ENCODE measurements around the gene TNFSF9. TPM values are rescaled to one million over a fixed set of nuclear protein-coding genes. Genes with fewer than 3 reads are reported as not detected.

TNFSF9 gene
- total and polyA plus RNA-seq, 2 donors = 0.52 to 2.9 TPM

- Histone ChIP-seq H3K4me1 (ENCODE audit: control insufficient read depth in 2 of 2, insufficient read depth in 2 of 2, low read length in 2 of 2) (no peaks in the 10 kb centered on the region), H3K27ac (ENCODE audit: low read depth in 1 of 2, low read length in 1 of 2) (no peak overlapping the region), H3K9me3 (ENCODE audit: control insufficient read depth in 2 of 2, insufficient read depth in 1 of 2, low read length in 1 of 2) (peaks cover 0 to 4% of the 10 kb centered on the region in 2 donors), H3K27me3 (ENCODE audit: control insufficient read depth in 2 of 2, insufficient read depth in 1 of 2, low read length in 1 of 2) (no peaks in the 10 kb centered on the region), H3K4me3 (ENCODE audit: low read length in 2 of 2) (no peak overlapping the region), H3K36me3 (ENCODE audit: control insufficient read depth in 2 of 2, insufficient read depth in 2 of 2, low read length in 1 of 2) (no peaks in the 10 kb centered on the region)
- no peak for DNase-seq (ENCODE audit: low read depth in 6 of 9, low spot score in 9 of 9)
- 92% methylated on average over 4 of the region's 4 CpGs for WGBS
Measured at GRCh38 chr19:6491802-6492592, 38.8 kb upstream of the TNFSF9 start.

- H3K4me1 ChIP-seq (ENCODE audit: control insufficient read depth in 2 of 2, insufficient read depth in 2 of 2, low read length in 2 of 2) = peaks cover 0 to 3% of the 10 kb centered on the region in 2 donors
- no peaks in the 10 kb centered on the region for H3K36me3 ChIP-seq (ENCODE audit: control insufficient read depth in 2 of 2, insufficient read depth in 2 of 2, low read length in 1 of 2)
- 96% methylated on average over 8 of the region's 8 CpGs for WGBS
- peaks cover 0 to 10% of the 10 kb centered on the region in 2 donors for H3K27me3 ChIP-seq (ENCODE audit: control insufficient read depth in 2 of 2, insufficient read depth in 1 of 2, low read length in 1 of 2)
- no peak for DNase-seq (ENCODE audit: low read depth in 6 of 9, low spot score in 9 of 9)
- no peak overlapping the region for H3K4me3 ChIP-seq (ENCODE audit: low read length in 2 of 2)
- no peak overlapping the region for H3K27ac ChIP-seq (ENCODE audit: low read depth in 1 of 2, low read length in 1 of 2)
- peaks cover 0 to 4% of the 10 kb centered on the region in 2 donors for H3K9me3 ChIP-seq (ENCODE audit: control insufficient read depth in 2 of 2, insufficient read depth in 1 of 2, low read length in 1 of 2)
Measured at GRCh38 chr19:6494438-6495036, 36.3 kb upstream of the TNFSF9 start.

GRCh38 chr19:6495947-6496346 is 34.9 kb upstream of the TNFSF9 start:
- Histone ChIP-seq H3K9me3 (ENCODE audit: control insufficient read depth in 2 of 2, insufficient read depth in 1 of 2, low read length in 1 of 2) (peaks cover 0 to 4% of the 10 kb centered on the region in 2 donors), H3K4me3 (ENCODE audit: low read length in 2 of 2) (no peak overlapping the region), H3K27me3 (ENCODE audit: control insufficient read depth in 2 of 2, insufficient read depth in 1 of 2, low read length in 1 of 2) (peaks cover 8 to 24% of the 10 kb centered on the region in 2 donors), H3K4me1 (ENCODE audit: control insufficient read depth in 2 of 2, insufficient read depth in 2 of 2, low read length in 2 of 2) (peaks cover 0 to 3% of the 10 kb centered on the region in 2 donors), H3K36me3 (ENCODE audit: control insufficient read depth in 2 of 2, insufficient read depth in 2 of 2, low read length in 1 of 2) (no peaks in the 10 kb centered on the region), H3K27ac (ENCODE audit: low read depth in 1 of 2, low read length in 1 of 2) (no peak overlapping the region)
- DNase-seq (ENCODE audit: low read depth in 6 of 9, low spot score in 9 of 9) = no peak
- 98% methylated on average over 19 of the region's 19 CpGs for WGBS

GRCh38 chr19:6498294-6499036 is 32.4 kb upstream of the TNFSF9 start:
- H3K4me3 ChIP-seq (ENCODE audit: low read length in 2 of 2) = no peak overlapping the region
- 65% methylated on average over 7 of the region's 7 CpGs for WGBS
- peaks cover 32 to 49% of the 10 kb centered on the region in 2 donors for H3K27me3 ChIP-seq (ENCODE audit: control insufficient read depth in 2 of 2, insufficient read depth in 1 of 2, low read length in 1 of 2)
- no peak for DNase-seq (ENCODE audit: low read depth in 6 of 9, low spot score in 9 of 9)
- no peaks in the 10 kb centered on the region for H3K9me3 ChIP-seq (ENCODE audit: control insufficient read depth in 2 of 2, insufficient read depth in 1 of 2, low read length in 1 of 2)
- H3K4me1 ChIP-seq (ENCODE audit: control insufficient read depth in 2 of 2, insufficient read depth in 2 of 2, low read length in 2 of 2) = peaks cover 0 to 3% of the 10 kb centered on the region in 2 donors
- H3K36me3 ChIP-seq (ENCODE audit: control insufficient read depth in 2 of 2, insufficient read depth in 2 of 2, low read length in 1 of 2) = no peaks in the 10 kb centered on the region
- no peak overlapping the region for H3K27ac ChIP-seq (ENCODE audit: low read depth in 1 of 2, low read length in 1 of 2)

- no peaks in the 10 kb centered on the region for H3K36me3 ChIP-seq (ENCODE audit: control insufficient read depth in 2 of 2, insufficient read depth in 2 of 2, low read length in 1 of 2)
- WGBS = 93% methylated on average over 17 of the region's 17 CpGs
- no peak overlapping the region for H3K4me3 ChIP-seq (ENCODE audit: low read length in 2 of 2)
- H3K4me1 ChIP-seq (ENCODE audit: control insufficient read depth in 2 of 2, insufficient read depth in 2 of 2, low read length in 2 of 2) = peaks cover 0 to 3% of the 10 kb centered on the region in 2 donors
- no peak overlapping the region for H3K27ac ChIP-seq (ENCODE audit: low read depth in 1 of 2, low read length in 1 of 2)
- peaks cover 34 to 55% of the 10 kb centered on the region in 2 donors for H3K27me3 ChIP-seq (ENCODE audit: control insufficient read depth in 2 of 2, insufficient read depth in 1 of 2, low read length in 1 of 2)
- H3K9me3 ChIP-seq (ENCODE audit: control insufficient read depth in 2 of 2, insufficient read depth in 1 of 2, low read length in 1 of 2) = no peaks in the 10 kb centered on the region
- no peak for DNase-seq (ENCODE audit: low read depth in 6 of 9, low spot score in 9 of 9)
Measured at GRCh38 chr19:6499052-6499790, 31.6 kb upstream of the TNFSF9 start.

- Histone ChIP-seq H3K9me3 (ENCODE audit: control insufficient read depth in 2 of 2, insufficient read depth in 1 of 2, low read length in 1 of 2) (no peaks in the 10 kb centered on the region), H3K27ac (ENCODE audit: low read depth in 1 of 2, low read length in 1 of 2) (no peak overlapping the region), H3K4me1 (ENCODE audit: control insufficient read depth in 2 of 2, insufficient read depth in 2 of 2, low read length in 2 of 2) (peaks cover 0 to 3% of the 10 kb centered on the region in 2 donors), H3K4me3 (ENCODE audit: low read length in 2 of 2) (no peak overlapping the region), H3K36me3 (ENCODE audit: control insufficient read depth in 2 of 2, insufficient read depth in 2 of 2, low read length in 1 of 2) (no peaks in the 10 kb centered on the region), H3K27me3 (ENCODE audit: control insufficient read depth in 2 of 2, insufficient read depth in 1 of 2, low read length in 1 of 2) (peaks cover 34 to 55% of the 10 kb centered on the region in 2 donors)
- no peak for DNase-seq (ENCODE audit: low read depth in 6 of 9, low spot score in 9 of 9)
- WGBS = 69% methylated on average over 24 of the region's 24 CpGs
Measured at GRCh38 chr19:6500837-6501739, 29.7 kb upstream of the TNFSF9 start.

GRCh38 chr19:6501740-6502648 is 28.8 kb upstream of the TNFSF9 start, which contains the start of gene TUBB4A:
TUBB4A (minus strand) TSS chr19:6502309; CDS start chr19:6502212, 97 bp downstream.
- Histone ChIP-seq H3K9me3 (ENCODE audit: control insufficient read depth in 2 of 2, insufficient read depth in 1 of 2, low read length in 1 of 2) (no peaks in the 10 kb centered on the region), H3K4me3 (ENCODE audit: low read length in 2 of 2) (peak within 1 kb of the TSS in 1 of 2 donors; percentile 31), H3K4me1 (ENCODE audit: control insufficient read depth in 2 of 2, insufficient read depth in 2 of 2, low read length in 2 of 2) (peaks cover 0 to 3% of the 10 kb centered on the region in 2 donors), H3K27ac (ENCODE audit: low read depth in 1 of 2, low read length in 1 of 2) (no peak within 1 kb of the TSS), H3K36me3 (ENCODE audit: control insufficient read depth in 2 of 2, insufficient read depth in 2 of 2, low read length in 1 of 2) (no peaks in the 10 kb centered on the region), H3K27me3 (ENCODE audit: control insufficient read depth in 2 of 2, insufficient read depth in 1 of 2, low read length in 1 of 2) (peaks cover 34 to 55% of the 10 kb centered on the region in 2 donors)
- WGBS = 3% methylated on average over 71 of the region's 71 CpGs
- DNase-seq (ENCODE audit: low read depth in 6 of 9, low spot score in 9 of 9) = no peak
